ENCODE measurements around the gene TMEM61.

The TMEM61 gene

GRCh38 chr1:55041613-55042012 is 61.2 kb downstream of the TMEM61 start:
- H3K4me2 ChIP-seq (ENCODE audit: low read length), result no peak overlapping the region
- no peaks in the 10 kb centered on the region for H3K9me3 ChIP-seq (ENCODE audit: control insufficient read depth, low read length)
- H3K9ac ChIP-seq, result no peak overlapping the region
- H3K27ac ChIP-seq, result no peak overlapping the region
- no peaks in the 10 kb centered on the region for H3K27me3 ChIP-seq (ENCODE audit: control insufficient read depth, insufficient read depth, low read length)
- TF ChIP-seq CTCF (IDR thresholded peaks at IDR 0.05), result no peak
- no peak overlapping the region for H2AFZ ChIP-seq
- no peaks in the 10 kb centered on the region for H3K36me3 ChIP-seq (ENCODE audit: control insufficient read depth, insufficient read depth, low read length)
- no peaks in the 10 kb centered on the region for H3K4me1 ChIP-seq
- no peaks in the 10 kb centered on the region for H3K79me2 ChIP-seq
- H3K4me3 ChIP-seq (ENCODE audit: low read depth, low read length), result no peak overlapping the region
